ENCODE results near the gene PDCD1. TPM values are rescaled to one million over a fixed set of nuclear protein-coding genes. Genes with fewer than 3 reads are reported as not detected.
A peak's percentile ranks its signal among the peaks of the same experiment; 100 is the strongest.

Gene PDCD1
- total and polyA plus RNA-seq, 2 of the 8 experiments (the other 6 are each of a cell fraction or from before 2014, with no cell fraction given): 0.48 to 1.1 TPM

DNA sequence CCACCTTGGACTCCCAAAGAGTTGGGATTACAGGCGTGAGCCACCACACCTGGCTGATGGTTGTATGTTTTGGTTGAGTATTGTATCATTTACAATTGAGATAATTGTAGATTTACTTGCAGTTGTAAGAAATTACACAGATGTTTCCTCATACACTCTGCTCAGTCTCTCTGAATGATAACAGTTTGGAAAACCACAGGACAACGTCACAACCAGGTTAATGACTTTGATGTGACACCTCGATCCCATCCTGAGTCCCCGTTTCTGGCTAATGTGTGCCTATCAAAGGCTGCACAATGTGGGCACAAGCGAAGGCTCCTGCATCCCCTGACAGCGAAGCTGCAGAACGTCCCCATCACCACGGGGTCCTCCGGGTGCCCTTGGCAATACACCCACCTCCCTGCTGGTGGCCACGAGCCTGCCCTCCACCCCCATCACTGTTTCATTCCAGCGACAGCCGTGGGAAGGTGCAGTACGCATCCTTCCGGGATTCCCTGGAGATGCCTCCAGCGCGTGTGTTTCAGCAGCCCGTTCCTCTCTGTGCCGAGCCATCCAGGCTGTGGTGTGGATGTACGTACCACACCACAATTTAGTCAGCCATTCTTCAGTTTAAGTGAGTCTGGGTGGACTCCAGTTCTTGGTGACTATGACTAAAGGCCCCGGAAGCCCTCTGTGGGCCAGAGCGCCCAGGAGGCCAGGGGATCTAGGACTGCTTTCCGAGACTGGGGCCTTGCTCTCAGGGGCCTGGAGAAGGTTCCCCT, 4.3 kb upstream of the PDCD1 start:
- H3K18ac ChIP-seq (ENCODE audit: extremely low read depth, low read length): no peak overlapping the region
- DNase-seq (ENCODE audit: low read depth in 1 of 2, low spot score in 2 of 2): no peak
- no peak overlapping the region for H3K4me2 ChIP-seq (ENCODE audit: insufficient read depth in 1 of 2, low read depth in 2 of 2, low read length in 2 of 2)
- peak overlapping the region; percentile 72 for H2BK120ac ChIP-seq (replicated peaks; ENCODE audit: low read depth, low read length)
- FAIRE-seq: no peak
- peak overlapping the region; percentile 81; the same call in 1 of the 2 replicates for H2BK15ac ChIP-seq (ENCODE audit: low read length)
- no peak overlapping the region for H2AFZ ChIP-seq (ENCODE audit: low read length)
- H3K4me1 ChIP-seq (replicated peaks in 1 of 4; ENCODE audit: control insufficient read depth in 3 of 4, insufficient read depth in 4 of 4, low read length in 3 of 4): peaks cover 0 to 25% (median 9%) of the 10 kb centered on the region in 4 experiments; a peak in 6 of 7 replicates
- H2BK20ac ChIP-seq (ENCODE audit: low read length): no peak overlapping the region
- peak overlapping the region; percentile 53; the same call in 1 of the 2 replicates for H4K8ac ChIP-seq (ENCODE audit: extremely low read depth, insufficient read depth, low read length)
- H3K27ac ChIP-seq (ENCODE audit: low read depth, low read length): no peak overlapping the region
- CTCF ChIA-PET (ENCODE audit: partially characterized antibody): no interaction called here
- no peaks in the 10 kb centered on the region for H3K79me2 ChIP-seq (ENCODE audit: control insufficient read depth in 1 of 2, insufficient read depth in 2 of 2, low read length in 2 of 2)
- H3K9ac ChIP-seq (replicated peaks in 1 of 4; ENCODE audit: extremely low read depth in 1 of 4, low read depth in 3 of 4, low read length in 3 of 4): no peak overlapping the region
- H3K14ac ChIP-seq (ENCODE audit: insufficient read length): no peak overlapping the region
- POLR2A ChIA-PET (ENCODE audit: partially characterized antibody): no interaction called here
- no peaks in the 10 kb centered on the region for H3K9me3 ChIP-seq (ENCODE audit: insufficient read depth in 2 of 2, low read depth in 1 of 2, low read length in 1 of 2)
- no peak overlapping the region for H3K56ac ChIP-seq (replicated peaks; ENCODE audit: insufficient read length, low read depth, low read length)
- no peak overlapping the region for H3K23ac ChIP-seq (ENCODE audit: insufficient read length)
- no peak overlapping the region for H3K4me3 ChIP-seq (ENCODE audit: extremely low read depth in 1 of 4, insufficient read depth in 2 of 4, low read depth in 3 of 4, low read length in 4 of 4)
- H3K23me2 ChIP-seq (ENCODE audit: low read depth, low read length): peaks cover 29% of the 10 kb centered on the region
- peaks cover 4% of the 10 kb centered on the region; the same call in 1 of the 2 replicates for H3K79me1 ChIP-seq (ENCODE audit: low read depth, low read length)
- no peak overlapping the region for H3K4ac ChIP-seq (replicated peaks; ENCODE audit: insufficient read length, low read depth, low read length)
- no peak overlapping the region for H4K5ac ChIP-seq (ENCODE audit: insufficient read length, low read depth, low read length)
- H3K27me3 ChIP-seq (replicated peaks in 1 of 4; ENCODE audit: control insufficient read depth in 3 of 4, extremely low read depth in 1 of 4, insufficient read depth in 3 of 4, low read length in 3 of 4): peaks cover 0 to 16% (median 0%) of the 10 kb centered on the region in 4 experiments; a peak in 3 of 7 replicates
- no peak overlapping the region; the same call in 1 of the 2 replicates for H2AK5ac ChIP-seq (ENCODE audit: low read depth, low read length)
- 90% methylated on average over 22 of the region's 22 CpGs; no CpG with 5 or more reads in 1 of the 2 experiments for WGBS, 2 experiments (ENCODE audit: extremely low coverage in 1 of 2, insufficient coverage in 1 of 2, insufficient read length in 1 of 2, insufficient replicate concordance in 2 of 2, low coverage in 1 of 2, low lambda C conversion rate in 2 of 2, missing lambda C conversion rate in 1 of 2)
- H4K91ac ChIP-seq (replicated peaks; ENCODE audit: insufficient read length, low read length): peak overlapping the region; percentile 74
- H2BK12ac ChIP-seq (ENCODE audit: low read depth, low read length): peak overlapping the region; percentile 73; the same call in 1 of the 2 replicates
- peaks cover 0 to 20% of the 10 kb centered on the region in 2 experiments for H4K20me1 ChIP-seq (replicated peaks in 1 of 2; ENCODE audit: control insufficient read depth in 1 of 2, insufficient read depth in 2 of 2, low read length in 2 of 2)
- H2BK5ac ChIP-seq (ENCODE audit: low read depth, low read length): 0 out of 2 replicates have a peak overlapping the region, but pooled peaks have one; percentile 16
- no peaks in the 10 kb centered on the region; a peak in 2 of 8 replicates for H3K36me3 ChIP-seq (ENCODE audit: control insufficient read depth in 2 of 4, insufficient read depth in 4 of 4, low read length in 3 of 4)
- TF ChIP-seq CEBPB (IDR thresholded peaks at IDR 0.05; ENCODE audit: low read depth, low read length) (no peak), RNF2 (IDR thresholded peaks at IDR 0.05; ENCODE audit: borderline replicate concordance, low read depth, low read length, missing control alignments, poor library complexity, severe bottlenecking) (no peak)

Data from H1 (cell line).